GM12891 (cell line): ENCODE data around the gene MUC6.

ENCODE experiments used
- DNase-seq: peaks from one replicate; pipeline ENCODE4 v3.0.0; 2011; ENCODE audit warnings: low spot score; ENCODE audit not compliant: insufficient read length
- FAIRE-seq: peaks from 2 replicates; lab custom pipeline; 2011; peaks lifted over from hg19 to GRCh38; lab: Jason Lieb, UNC
- PAX5 ChIP-seq: IDR thresholded peaks from 2 replicates; pipeline ENCODE4 v1.6.1; 2011; ENCODE audit warnings: low read length, moderate library complexity, mild to moderate bottlenecking; ENCODE audit not compliant: insufficient read depth, severe bottlenecking
- POLR2A ChIP-seq: IDR thresholded peaks from 2 replicates; pipeline ENCODE4 v1.6.1; 2011; ENCODE audit warnings: low read depth, low read length, control low read depth
- POLR2AphosphoS5 ChIP-seq: IDR thresholded peaks from 2 replicates; pipeline ENCODE4 v1.6.1; 2011; ENCODE audit warnings: low read depth, low read length, control low read depth
- POU2F2 ChIP-seq: IDR thresholded peaks from 2 replicates; pipeline ENCODE4 v1.6.1; 2011; ENCODE audit warnings: low read depth, mild to moderate bottlenecking, control low read depth, low read length, moderate library complexity
- SPI1 ChIP-seq: IDR thresholded peaks from 2 replicates; pipeline ENCODE4 v1.6.1; 2011; ENCODE audit warnings: low read depth, low read length, control low read depth
- TAF1 ChIP-seq: IDR thresholded peaks from 2 replicates; pipeline ENCODE4 v1.6.1; 2011; ENCODE audit warnings: low read depth, low read length, control low read depth

Gene MUC6

DNA sequence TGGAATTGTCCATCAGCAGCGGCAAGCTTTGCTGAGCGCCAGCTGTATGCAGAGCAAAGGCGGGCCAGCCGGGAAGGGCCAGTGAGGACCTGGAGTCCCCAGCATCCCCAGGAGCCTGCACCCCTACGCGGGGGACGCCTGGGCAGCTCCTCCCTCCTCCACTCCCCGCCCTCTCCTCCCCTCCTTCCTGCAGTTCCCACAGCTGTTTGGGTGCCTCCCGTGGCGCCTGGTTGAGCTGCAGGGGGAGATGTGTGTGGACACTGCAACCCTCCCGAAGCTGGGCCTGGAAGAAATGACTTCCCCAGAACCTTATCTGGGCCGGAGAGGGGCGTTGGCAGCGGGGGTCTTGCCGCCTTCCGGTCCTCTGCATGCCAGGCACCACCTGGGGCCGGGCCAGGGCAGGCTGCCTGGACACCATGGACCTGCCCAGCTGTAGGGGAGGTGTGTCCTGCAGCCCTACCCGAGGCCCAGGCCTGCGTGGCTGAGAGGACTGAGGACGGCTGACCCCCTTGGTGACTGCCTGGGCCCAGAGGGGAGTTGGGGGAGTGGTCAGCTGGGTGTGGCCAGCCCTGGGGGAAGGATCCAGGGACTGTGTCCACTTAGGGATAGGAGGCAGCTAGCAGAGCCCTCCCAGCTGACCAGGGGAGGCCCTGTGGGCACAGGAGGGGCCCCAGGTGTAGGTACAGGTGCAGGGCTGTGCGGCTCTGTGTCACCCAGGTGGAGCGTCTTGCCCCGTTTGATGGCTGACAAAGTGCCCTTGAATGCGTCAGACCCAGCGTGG is 16.8 kb upstream of the MUC6 start:
- no peak for FAIRE-seq
- no peak for DNase-seq
- no peak for TF ChIP-seq POU2F2
- TF ChIP-seq SPI1: no peak
- TF ChIP-seq POLR2AphosphoS5: no peak

DNA sequence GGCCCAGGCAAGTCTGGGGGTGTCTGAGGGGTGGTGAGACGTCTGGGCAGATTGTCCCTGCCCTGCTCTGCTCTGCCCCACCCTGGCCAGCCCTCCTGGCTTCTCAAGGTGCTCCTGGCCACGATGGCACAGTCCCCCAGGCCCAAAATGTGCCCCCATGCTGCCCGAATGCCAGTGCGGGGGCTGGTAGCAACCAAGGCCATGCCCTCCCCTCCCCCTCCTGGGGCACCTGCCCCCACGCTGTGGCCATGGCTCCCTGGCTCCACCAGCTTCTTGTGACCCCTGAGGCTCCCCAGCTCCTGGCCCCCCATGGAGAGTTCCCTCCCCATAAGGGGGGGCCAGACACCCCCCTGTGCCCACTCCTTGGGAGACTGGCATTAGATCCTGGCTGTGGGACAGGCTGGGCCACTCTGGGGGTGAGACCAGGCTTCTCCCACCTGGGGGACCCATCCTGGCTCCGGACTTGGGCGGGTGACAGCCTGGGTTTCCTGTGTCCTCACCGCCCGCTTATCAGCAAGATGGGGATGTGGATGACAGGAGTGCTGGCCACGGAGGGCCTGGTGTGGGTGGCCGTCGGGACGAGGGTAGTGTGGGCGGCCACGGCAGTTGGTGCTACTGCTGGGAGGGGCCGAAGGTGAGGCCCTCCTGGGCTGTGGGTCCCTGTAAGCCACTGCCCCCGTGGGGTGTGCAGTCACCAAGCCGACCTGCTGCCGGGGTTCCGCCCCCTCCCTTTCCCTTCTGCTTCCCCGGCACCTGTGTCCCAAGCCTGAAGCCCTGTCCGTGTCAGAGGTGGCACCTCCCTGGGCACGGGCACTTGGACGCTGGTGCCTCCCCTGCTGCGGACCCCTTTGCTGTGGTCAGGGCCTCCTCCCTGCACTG is 15.9 kb upstream of the MUC6 start:
- no peak for FAIRE-seq
- TF ChIP-seq POLR2A (no peak), PAX5 (no peak), POLR2AphosphoS5 (no peak), POU2F2 (no peak), SPI1 (no peak), TAF1 (no peak)
- DNase-seq: no peak

DNA sequence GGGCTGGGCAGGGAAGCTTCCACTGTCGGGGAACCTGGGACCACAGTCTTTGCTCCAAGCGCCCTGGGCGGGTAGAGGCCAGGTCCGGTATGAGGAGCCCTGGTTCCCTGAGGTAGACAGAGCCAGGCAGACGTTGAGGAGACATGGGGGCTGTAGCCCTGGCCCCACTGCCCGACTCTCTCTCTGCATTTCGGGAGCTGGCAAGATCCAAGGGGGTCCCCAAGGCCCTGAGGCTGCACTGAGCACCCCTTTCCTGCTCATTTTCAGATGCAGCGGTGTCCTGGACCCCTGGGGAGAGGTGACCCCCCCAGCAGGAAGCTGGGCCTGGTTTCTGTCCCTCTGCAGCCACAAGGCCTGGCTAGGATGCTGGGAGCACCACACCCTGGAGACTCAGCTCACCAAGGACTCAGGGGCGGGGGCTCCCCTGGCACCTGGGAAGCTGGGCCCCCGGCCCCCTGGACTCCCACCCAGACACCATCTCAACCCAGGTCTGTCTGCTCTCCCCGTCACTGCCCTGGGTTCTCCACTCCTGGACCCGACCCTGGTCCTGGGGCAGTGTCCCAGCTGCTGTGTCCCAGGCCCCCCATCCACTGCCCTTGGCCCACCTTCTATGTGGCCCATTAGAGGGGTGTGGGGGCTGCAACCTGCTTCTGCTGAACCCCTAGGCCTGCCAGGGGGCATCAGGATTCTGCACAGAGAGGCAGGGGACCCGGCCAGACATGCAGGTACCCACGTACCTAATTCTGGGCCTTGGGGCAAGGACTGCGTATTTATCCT is 15.0 kb upstream of the MUC6 start:
- TF ChIP-seq POU2F2 (no peak), POLR2A (no peak), PAX5 (no peak), SPI1 (no peak)
- FAIRE-seq (no peak), DNase-seq (no peak)

DNA sequence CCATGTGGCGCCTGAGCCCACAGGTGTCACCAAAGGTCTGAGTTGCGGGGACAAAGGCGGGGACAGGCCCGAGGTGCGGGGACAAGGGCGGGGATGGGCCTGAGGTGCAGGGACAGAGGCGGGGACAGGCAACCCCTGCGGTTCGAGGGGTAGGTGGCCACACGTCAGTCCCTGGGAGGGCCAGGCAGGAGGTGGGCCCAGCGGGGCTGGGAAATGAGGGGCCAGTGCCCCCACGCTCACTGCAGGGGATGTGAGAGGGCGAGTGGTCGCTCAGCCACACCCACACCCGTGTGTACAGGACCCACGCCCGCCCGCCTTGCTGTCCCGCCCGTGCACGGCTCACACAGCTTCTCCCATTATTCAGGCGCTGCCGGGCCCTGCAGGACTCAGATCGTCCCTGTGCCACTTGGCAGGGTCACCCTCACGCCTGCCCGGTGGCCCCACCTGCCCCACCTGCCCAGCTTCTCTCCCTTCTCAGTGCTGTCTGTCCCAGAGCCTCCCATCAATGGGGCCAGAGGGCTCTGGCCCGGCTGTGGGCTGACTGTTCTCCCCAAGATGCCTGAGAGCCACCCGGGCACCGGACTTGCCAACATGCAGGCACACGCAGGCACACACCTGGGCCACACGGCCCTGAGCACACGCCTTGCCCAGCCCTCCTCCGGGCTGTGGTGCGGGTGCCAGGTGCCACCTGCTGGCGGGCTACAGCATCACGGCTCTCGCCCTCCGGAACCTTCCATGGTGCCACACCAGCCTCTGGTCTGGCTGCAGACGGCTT is 14.2 kb upstream of the MUC6 start:
- no peak for TF ChIP-seq TAF1
- no peak for TF ChIP-seq POLR2A
- TF ChIP-seq POU2F2: no peak
- no peak for TF ChIP-seq PAX5
- TF ChIP-seq POLR2AphosphoS5: no peak
- no peak for TF ChIP-seq SPI1
- peak; percentile 99 for FAIRE-seq
- DNase-seq: peak; percentile 99

DNA sequence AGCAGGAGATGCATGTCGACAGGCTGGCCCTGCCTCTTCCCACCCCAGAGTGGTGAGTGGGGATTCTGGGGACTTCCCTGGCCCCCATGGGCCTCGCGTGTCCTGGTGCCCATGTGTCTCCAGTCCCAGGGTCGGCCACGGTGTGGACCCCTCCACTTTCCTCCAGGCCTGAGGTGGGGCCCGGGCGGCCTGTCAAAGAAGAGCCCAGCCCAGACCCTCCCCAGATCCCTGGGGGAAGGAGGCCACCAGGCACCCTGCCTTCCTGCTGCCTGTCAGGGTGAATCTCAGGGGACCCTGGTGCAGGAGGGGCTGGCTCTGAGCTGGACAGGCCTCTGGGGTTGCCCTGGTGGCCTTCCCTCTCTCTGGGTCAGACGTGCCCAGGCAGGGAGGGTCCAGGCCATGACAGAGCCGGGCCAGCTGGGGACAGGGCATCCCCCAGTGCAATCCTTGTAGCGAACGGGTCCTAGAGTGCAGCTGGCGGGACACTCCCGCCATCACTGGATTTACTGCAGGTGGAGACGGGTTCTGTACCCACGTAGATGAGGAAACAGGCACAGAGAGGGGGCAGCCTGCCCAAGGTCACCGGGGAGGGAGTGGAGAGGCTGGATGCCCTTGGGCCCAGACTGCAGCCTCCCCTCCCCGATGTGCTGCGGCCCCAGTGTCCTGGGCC is 13.5 kb upstream of the MUC6 start:
- DNase-seq (no peak), FAIRE-seq (no peak)

DNA sequence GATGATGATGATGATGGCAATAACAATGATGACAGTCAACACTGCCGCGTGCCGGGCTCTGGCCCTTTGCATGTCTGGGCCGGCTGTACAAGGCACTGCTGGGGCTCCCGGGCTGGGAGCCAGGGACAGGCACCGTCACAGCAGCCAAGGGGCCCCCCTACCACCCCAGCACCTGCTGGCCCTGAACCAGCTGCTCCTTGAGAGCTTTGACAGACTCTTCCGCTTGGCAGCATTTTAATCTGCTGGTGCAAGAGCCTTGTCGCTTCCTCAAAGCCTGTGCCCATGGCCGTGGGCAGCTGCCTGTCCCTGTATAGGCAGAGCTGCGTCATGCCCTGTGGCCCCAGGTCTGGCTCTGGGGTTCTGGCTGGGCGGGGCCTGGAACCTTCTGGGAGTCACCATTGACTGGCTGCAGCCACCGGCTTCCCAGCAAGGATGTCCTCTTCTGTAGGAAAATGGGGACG is 12.9 kb upstream of the MUC6 start:
- FAIRE-seq (no peak), DNase-seq (no peak)
- TF ChIP-seq TAF1 (no peak), SPI1 (no peak), POLR2A (no peak)

More for the DNA sequence above, 13.5 kb upstream of the MUC6 start:
- TF ChIP-seq POLR2A: no peak
- no peak for TF ChIP-seq TAF1
- TF ChIP-seq PAX5: no peak
- no peak for TF ChIP-seq POU2F2
- TF ChIP-seq SPI1: no peak
- no peak for TF ChIP-seq POLR2AphosphoS5

DNA sequence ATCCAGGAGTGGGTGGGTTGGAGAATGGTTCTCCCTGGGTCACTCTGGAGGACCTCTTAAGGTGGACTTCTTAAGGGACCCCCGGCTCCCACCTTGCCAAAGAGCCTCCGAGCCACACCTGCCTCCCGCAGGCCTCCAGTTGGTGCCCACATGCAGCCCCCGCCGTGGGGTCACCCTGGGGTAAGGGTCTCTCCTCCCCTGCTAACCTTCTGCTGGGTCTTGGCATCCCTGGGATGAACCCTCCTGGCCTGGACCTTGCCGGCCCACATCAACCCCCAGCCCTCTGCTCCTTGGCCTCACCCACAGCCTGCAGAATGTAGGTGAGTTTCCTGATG is 12.5 kb upstream of the MUC6 start:
- DNase-seq (no peak), FAIRE-seq (no peak)
- no peak for TF ChIP-seq POU2F2
- no peak for TF ChIP-seq TAF1
- no peak for TF ChIP-seq POLR2A
- no peak for TF ChIP-seq SPI1
- TF ChIP-seq POLR2AphosphoS5: no peak
- no peak for TF ChIP-seq PAX5

DNA sequence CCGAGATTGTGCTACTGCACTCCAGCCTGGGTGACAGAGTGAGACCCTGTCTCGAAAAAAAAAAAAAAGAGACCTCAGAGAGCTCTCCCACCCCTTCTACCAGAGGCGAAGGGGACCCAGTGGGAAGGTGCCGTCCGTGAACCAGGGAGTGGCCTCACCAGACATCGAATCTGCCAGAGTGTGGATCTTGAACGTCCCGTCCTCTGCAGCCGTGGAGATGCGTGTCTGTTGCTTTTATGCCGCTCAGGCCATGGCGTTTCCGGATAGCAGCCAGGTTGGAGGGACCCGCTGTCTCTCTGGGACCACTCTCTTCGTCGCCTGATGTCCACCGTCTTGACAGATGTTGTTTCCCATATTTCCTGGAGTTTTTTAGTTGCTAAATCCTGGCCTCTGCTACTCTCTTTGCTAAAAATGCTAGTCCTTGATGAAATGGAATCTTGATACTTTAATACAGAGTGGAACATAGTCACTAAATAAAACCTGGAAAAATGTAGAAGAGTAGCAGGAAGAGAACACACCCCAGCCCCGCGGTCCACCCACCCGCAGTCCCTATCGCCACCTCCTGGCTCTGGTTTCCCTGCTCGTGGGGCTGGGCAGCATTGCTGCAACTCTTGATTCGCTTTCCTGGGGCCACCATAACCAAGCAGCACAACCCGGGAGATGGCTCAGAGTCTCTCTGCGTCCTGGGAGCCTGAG is 12.0 kb upstream of the MUC6 start:
- FAIRE-seq (no peak), DNase-seq (no peak)
- TF ChIP-seq SPI1: no peak
- TF ChIP-seq POLR2A: no peak
- no peak for TF ChIP-seq POU2F2
- TF ChIP-seq TAF1: no peak
- no peak for TF ChIP-seq POLR2AphosphoS5
- TF ChIP-seq PAX5: no peak
